Colonic mucosa (tissue), 4 donors: ENCODE data around the gene CDT1. TPM values are rescaled to one million over a fixed set of nuclear protein-coding genes. Genes with fewer than 3 reads are reported as not detected.

Experiments used
- DNase-seq: peaks from one replicate; pipeline ENCODE4 v3.0.0-alpha.2; 2020
- H3K27ac ChIP-seq: fragments of 200-600 bp; one replicate; pipeline ENCODE4 v1.8.0; 2021
- H3K27me3 ChIP-seq: fragments of 200-600 bp; one replicate; pipeline ENCODE4 v1.8.0; 2021
- H3K36me3 ChIP-seq: fragments of 200-600 bp; one replicate; pipeline ENCODE4 v1.8.0; 2021
- H3K4me1 ChIP-seq: fragments of 200-600 bp; one replicate; pipeline ENCODE4 v1.8.0; 2021; ENCODE audit warnings: mild to moderate bottlenecking
- H3K4me3 ChIP-seq: fragments of 200-600 bp; one replicate; pipeline ENCODE4 v1.8.0; 2021
- H3K9ac ChIP-seq, 2 donors: one replicate each; pipeline ENCODE4 v1.7.0; 2013; ENCODE audit warnings: control low read depth in 2 of 2, low read depth in 2 of 2, low read length in 2 of 2
- H3K9me3 ChIP-seq: fragments of 200-600 bp; one replicate; pipeline ENCODE4 v1.8.0; 2021
- CTCF ChIP-seq: fragments of 200-600 bp; IDR thresholded peaks from one replicate; pipeline ENCODE4 v1.8.0; 2022; ENCODE audit warnings: antibody characterized with exemption, mild to moderate bottlenecking
- intact Hi-C: fragments of 100-400 bp; cut with DNase I; formaldehyde crosslinking; loops from one replicate; pipeline ENCODE4 v1.14.1; 2022
- total RNA-seq, 2 donors: library from RNA; stranded (reverse); fragmentation: NEBNext Ultra II Directional in 1 of 2; extraction: Animal tissue kit (Norgen Biotek cat#: 25700) in 1 of 2; gene quantifications; one replicate each; pipeline ENCODE4 v1.2.1, GENCODE V29; 2021
- donor health status: healthy.
- donor health status: DM: no; HTN: no; CAD: no.
- donor health status: DM: no; HTN: no; CAD: no.

Gene CDT1
- total RNA-seq, 2 donors from 2014 or later = 14.9 to 71.7 TPM

DNA sequence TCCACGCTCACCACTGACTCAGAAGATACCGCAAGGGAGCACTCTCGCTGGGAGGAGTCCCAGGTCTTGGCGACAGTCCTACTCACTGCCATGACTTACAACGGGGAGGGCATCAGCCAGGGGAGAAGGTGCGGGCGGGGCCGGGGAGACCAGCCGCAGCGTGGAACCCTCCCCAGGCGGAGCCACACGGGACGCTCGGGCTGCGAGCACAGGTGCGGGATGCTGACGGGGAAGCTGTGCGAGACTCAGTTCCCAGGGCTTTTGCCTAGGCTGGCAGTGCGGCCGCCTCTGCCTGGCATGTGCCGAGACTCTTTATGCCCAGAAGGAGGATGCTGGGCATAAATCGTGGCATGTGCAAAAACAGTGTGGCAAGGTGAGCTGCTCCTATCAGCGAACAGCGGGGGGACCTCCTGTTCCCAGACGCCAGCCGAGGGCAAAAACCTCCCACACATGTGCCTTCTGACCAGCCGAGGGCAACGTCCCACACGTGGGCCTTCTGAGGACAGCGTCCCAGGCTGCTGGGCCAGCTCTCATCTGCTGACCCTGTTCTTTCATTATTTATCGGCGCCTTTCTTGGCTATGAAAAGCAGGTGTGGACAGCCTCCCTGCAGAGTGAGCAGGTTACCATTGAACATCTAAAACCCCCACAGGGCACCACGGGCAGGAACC, 47.1 kb downstream of the CDT1 start:
- H3K9ac ChIP-seq = no peak overlapping the region

DNA sequence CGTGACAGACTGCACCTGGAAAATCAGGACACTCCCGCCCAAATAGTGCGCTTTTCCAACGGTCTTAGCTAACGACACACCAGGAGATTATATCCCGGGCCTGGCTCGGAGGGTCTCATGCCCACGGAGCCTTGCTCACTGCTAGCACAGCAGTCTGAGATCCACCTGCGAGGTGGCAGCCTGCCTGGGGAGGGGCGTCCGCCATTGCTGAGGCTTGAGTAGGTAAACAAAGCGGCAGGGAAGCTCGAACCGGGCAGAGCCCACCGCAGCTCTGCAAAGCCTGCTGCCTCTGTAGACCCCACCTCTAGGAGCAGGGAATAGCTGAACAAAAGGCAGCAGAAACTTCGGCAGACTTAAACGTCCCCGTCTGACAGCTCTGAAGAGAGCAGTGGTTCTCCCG, 48.0 kb downstream of the CDT1 start:
- peaks cover 7% of the 10 kb centered on the region for H3K4me1 ChIP-seq
- H3K9me3 ChIP-seq = no peaks in the 10 kb centered on the region
- TF ChIP-seq CTCF = no peak
- H3K27ac ChIP-seq = no peak overlapping the region
- no peak overlapping the region for H3K4me3 ChIP-seq
- DNase-seq = no peak
- H3K36me3 ChIP-seq = no peaks in the 10 kb centered on the region
- H3K27me3 ChIP-seq = no peaks in the 10 kb centered on the region
- no peak overlapping the region for H3K9ac ChIP-seq
- intact Hi-C loops = loop anchor here (10.0 kb wide), 2 partner anchors 363 to 397 kb away; partner anchors contain the start of genes ZFPM1 and ZNF778

More for the DNA sequence above, 47.1 kb downstream of the CDT1 start:
- H3K9me3 ChIP-seq = no peaks in the 10 kb centered on the region
- H3K27me3 ChIP-seq = no peaks in the 10 kb centered on the region
- TF ChIP-seq CTCF = no peak
- H3K4me3 ChIP-seq = no peak overlapping the region
- no peak for DNase-seq
- no peaks in the 10 kb centered on the region for H3K36me3 ChIP-seq
- intact Hi-C loops = loop anchor here (10.0 kb wide), 2 partner anchors 364 to 396 kb away; partner anchors contain the start of genes ZFPM1 and ZNF778
- H3K27ac ChIP-seq = no peak overlapping the region
- H3K4me1 ChIP-seq = peaks cover 1% of the 10 kb centered on the region

GRCh38 chr16:88853325-88853941, 49.8 kb downstream of the CDT1 start:
- DNase-seq = no peak
- peaks cover 12% of the 10 kb centered on the region for H3K4me1 ChIP-seq
- H3K9ac ChIP-seq = no peak overlapping the region
- no peak for TF ChIP-seq CTCF
- H3K27ac ChIP-seq = no peak overlapping the region
- intact Hi-C loops = loop anchor here (10.0 kb wide), 2 partner anchors 361 to 399 kb away; partner anchors contain the start of genes ZFPM1 and ZNF778
- H3K36me3 ChIP-seq = no peaks in the 10 kb centered on the region
- H3K4me3 ChIP-seq = no peak overlapping the region
- no peaks in the 10 kb centered on the region for H3K27me3 ChIP-seq
- H3K9me3 ChIP-seq = no peaks in the 10 kb centered on the region

DNA sequence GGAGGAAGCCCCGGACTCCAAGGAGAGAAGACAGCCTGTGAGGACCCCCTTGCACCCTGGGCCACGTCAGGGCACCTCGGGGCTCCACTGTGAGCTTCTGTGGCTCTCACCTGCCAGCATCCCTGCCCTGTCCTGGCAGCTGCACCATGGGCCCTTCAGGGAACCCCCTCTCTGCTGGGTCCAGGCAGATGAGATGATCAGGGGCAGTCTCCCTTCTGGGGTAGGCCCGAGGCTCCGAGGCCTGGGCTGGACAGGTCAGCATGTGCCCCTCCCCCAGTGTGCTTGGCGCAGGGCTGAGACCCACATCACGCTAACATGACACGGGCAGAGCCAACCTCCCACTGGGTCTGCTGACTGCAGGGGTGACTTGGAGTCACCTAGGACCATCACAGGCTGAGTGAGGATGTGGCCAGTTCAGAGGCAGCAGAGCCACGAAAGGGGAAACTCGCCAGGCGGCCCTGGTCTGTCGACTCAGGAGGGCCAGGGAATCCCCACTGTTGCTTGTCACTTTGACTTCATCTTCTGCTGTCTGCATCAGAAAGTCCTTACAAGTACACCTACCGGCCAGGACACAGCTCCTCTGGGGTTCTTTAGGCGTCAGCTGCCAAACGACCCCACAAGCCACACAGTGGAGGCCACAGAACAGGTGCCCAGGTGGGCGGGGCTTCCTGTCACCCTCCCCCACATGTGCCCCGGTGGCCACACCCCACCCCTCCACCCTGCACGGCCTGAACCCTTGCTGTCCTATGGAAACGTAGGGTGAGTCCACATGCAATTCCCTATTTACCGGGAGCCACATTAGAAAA, 50.9 kb downstream of the CDT1 start:
- Histone ChIP-seq H3K27me3 (no peaks in the 10 kb centered on the region), H3K4me3 (no peak overlapping the region), H3K9me3 (no peaks in the 10 kb centered on the region), H3K4me1 (peaks cover 12% of the 10 kb centered on the region), H3K36me3 (no peaks in the 10 kb centered on the region), H3K9ac (no peak overlapping the region), H3K27ac (no peak overlapping the region)
- intact Hi-C loops = loop anchor here (5.0 to 10.0 kb wide), 3 partner anchors 42 to 400 kb away; partner anchors contain the start of genes APRT, ZFPM1 and ZNF778
- no peak for DNase-seq
- no peak for TF ChIP-seq CTCF

DNA sequence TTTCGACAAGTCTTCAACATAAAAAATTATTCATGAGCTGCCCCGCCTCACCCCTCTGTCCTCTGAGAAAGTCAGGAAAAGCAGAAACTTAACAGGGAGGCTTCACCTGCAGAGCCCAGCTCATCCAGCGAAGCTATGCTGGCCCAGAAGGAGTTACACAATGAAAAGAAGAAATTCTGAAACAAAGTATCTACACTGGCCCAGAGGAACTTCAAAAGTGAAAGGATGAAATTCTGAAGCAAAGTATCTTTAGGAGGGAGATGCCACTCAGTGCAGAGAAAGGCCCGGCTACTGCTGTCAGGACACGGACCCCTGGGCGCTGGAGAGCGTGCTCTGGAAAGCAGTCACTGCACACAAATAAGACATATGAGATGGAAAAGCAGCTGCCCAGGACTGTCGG, 51.6 kb downstream of the CDT1 start:
- Histone ChIP-seq H3K9ac (no peak overlapping the region), H3K27me3 (no peaks in the 10 kb centered on the region), H3K9me3 (no peaks in the 10 kb centered on the region), H3K27ac (no peak overlapping the region), H3K36me3 (no peaks in the 10 kb centered on the region), H3K4me3 (no peak overlapping the region), H3K4me1 (peaks cover 12% of the 10 kb centered on the region)
- no peak for TF ChIP-seq CTCF
- no peak for DNase-seq
- intact Hi-C loops = loop anchor here (5.0 to 10.0 kb wide), 3 partner anchors 43 to 400 kb away; partner anchors contain the start of genes APRT, ZFPM1 and ZNF778
